ENCODE data around the gene KIF5C. TPM values are rescaled to one million over a fixed set of nuclear protein-coding genes. Genes with fewer than 3 reads are reported as not detected.

The KIF5C gene
- total RNA-seq, 4 donors from 2014 or later = 0.51 to 2.8 (median 2.0) TPM

GRCh38 chr2:149005471-149006077, 130.5 kb downstream of the KIF5C start:
- no peaks in the 10 kb centered on the region for H3K4me1 ChIP-seq
- in situ Hi-C loops (cut with MboI; ENCODE audit: low sequenced_read_pairs in 4 of 4) (no loop called here), intact Hi-C loops (cut with DNase I; ENCODE audit: low total_unique reads) (no loop called here)
- DNase-seq = no peak
- peaks cover 0 to 3% (median 0%) of the 10 kb centered on the region in 3 donors for H3K27me3 ChIP-seq
- ATAC-seq = no peak
- no peaks in the 10 kb centered on the region for H3K36me3 ChIP-seq
- H3K4me3 ChIP-seq = no peak overlapping the region
- no peak overlapping the region for H3K27ac ChIP-seq
- TF ChIP-seq POLR2A (IDR thresholded peaks at IDR 0.05) = no peak
- no peak for TF ChIP-seq CTCF (IDR thresholded peaks at IDR 0.05 in 4 of 5, conservative IDR thresholded peaks at IDR 0.05 in 1 of 5)
- H3K9me3 ChIP-seq = no peaks in the 10 kb centered on the region

- Histone ChIP-seq H3K4me3 (no peak overlapping the region), H3K27ac (no peak overlapping the region), H3K36me3 (no peaks in the 10 kb centered on the region), H3K4me1 (no peaks in the 10 kb centered on the region), H3K9me3 (no peaks in the 10 kb centered on the region), H3K27me3 (peaks cover 0 to 3% (median 0%) of the 10 kb centered on the region in 3 donors)
- in situ Hi-C loops (cut with MboI; ENCODE audit: low sequenced_read_pairs in 4 of 4) (no loop called here), intact Hi-C loops (cut with DNase I; ENCODE audit: low total_unique reads) (no loop called here)
- ATAC-seq (no peak), DNase-seq (no peak)
- TF ChIP-seq CTCF (IDR thresholded peaks at IDR 0.05 in 4 of 5, conservative IDR thresholded peaks at IDR 0.05 in 1 of 5) = no peak
- no peak for TF ChIP-seq POLR2A (IDR thresholded peaks at IDR 0.05)
These were observed 132.0 kb downstream of the KIF5C start for GRCh38 chr2:149006883-149007543.

- no peak for TF ChIP-seq POLR2A (IDR thresholded peaks at IDR 0.05)
- TF ChIP-seq CTCF (IDR thresholded peaks at IDR 0.05 in 4 of 5, conservative IDR thresholded peaks at IDR 0.05 in 1 of 5) = no peak
- Histone ChIP-seq H3K27ac (no peak overlapping the region), H3K4me1 (no peaks in the 10 kb centered on the region), H3K27me3 (peaks cover 0 to 3% (median 0%) of the 10 kb centered on the region in 3 donors), H3K9me3 (no peaks in the 10 kb centered on the region), H3K36me3 (no peaks in the 10 kb centered on the region), H3K4me3 (no peak overlapping the region)
- ATAC-seq (no peak), DNase-seq (no peak)
- intact Hi-C loops (cut with DNase I; ENCODE audit: low total_unique reads) (no loop called here), in situ Hi-C loops (cut with MboI; ENCODE audit: low sequenced_read_pairs in 4 of 4) (no loop called here)
These were observed 133.4 kb downstream of the KIF5C start for GRCh38 chr2:149008381-149008780.

- in situ Hi-C loops (cut with MboI; ENCODE audit: low sequenced_read_pairs in 4 of 4) = loop anchor here in 1 of 4 donors (10.0 kb wide), 1 partner anchor 555 kb away; no protein-coding TSS in a partner anchor
- Histone ChIP-seq H3K27ac (no peak overlapping the region), H3K9me3 (no peaks in the 10 kb centered on the region), H3K27me3 (peaks cover 0 to 3% (median 0%) of the 10 kb centered on the region in 3 donors), H3K36me3 (no peaks in the 10 kb centered on the region), H3K4me3 (no peak overlapping the region), H3K4me1 (no peaks in the 10 kb centered on the region)
- no peak for DNase-seq
- ATAC-seq = no peak
- no peak for TF ChIP-seq CTCF (IDR thresholded peaks at IDR 0.05 in 4 of 5, conservative IDR thresholded peaks at IDR 0.05 in 1 of 5)
- TF ChIP-seq POLR2A (IDR thresholded peaks at IDR 0.05) = no peak
- intact Hi-C loops (cut with DNase I; ENCODE audit: low total_unique reads) = no loop called here
These were observed 134.8 kb downstream of the KIF5C start for GRCh38 chr2:149009576-149010461.

Data from gastrocnemius medialis (tissue), 4 donors.